ENCODE results near the gene HOXB1. TPM values are rescaled to one million over a fixed set of nuclear protein-coding genes. Genes with fewer than 3 reads are reported as not detected.

HOXB1 gene
- total RNA-seq, 3 donors from 2014 or later = not detected

DNA sequence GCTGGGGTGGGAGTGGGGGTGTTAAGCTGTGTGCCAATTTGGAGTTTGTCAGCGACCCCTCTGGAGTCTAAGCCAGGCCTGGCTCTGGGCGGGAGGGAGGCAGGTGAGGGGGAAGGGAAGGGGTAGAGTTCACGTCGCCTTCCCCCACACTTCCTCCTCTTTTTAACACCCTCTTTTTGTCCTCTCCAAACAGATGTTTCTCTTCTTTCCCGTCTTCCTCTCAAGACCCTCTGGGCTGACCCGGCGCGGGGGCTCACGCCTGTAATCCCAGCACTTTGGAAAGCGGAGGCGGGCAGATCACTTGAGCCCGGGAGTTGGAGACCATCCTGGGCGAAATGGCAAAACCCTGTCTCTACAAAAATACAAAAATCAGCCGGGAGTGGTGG lies 3.3 kb downstream of the HOXB1 start:
- DNase-seq = no peak
- Histone ChIP-seq H3K36me3 (ENCODE audit: low read depth) (no peaks in the 10 kb centered on the region), H3K4me1 (ENCODE audit: low read depth) (no peaks in the 10 kb centered on the region), H3K9me3 (no peaks in the 10 kb centered on the region), H3K4me3 (no peak overlapping the region)
- intact Hi-C loops (cut with DNase I, micrococcal nuclease) = no loop called here
- ATAC-seq = no peak
- TF ChIP-seq, protein P1, sequence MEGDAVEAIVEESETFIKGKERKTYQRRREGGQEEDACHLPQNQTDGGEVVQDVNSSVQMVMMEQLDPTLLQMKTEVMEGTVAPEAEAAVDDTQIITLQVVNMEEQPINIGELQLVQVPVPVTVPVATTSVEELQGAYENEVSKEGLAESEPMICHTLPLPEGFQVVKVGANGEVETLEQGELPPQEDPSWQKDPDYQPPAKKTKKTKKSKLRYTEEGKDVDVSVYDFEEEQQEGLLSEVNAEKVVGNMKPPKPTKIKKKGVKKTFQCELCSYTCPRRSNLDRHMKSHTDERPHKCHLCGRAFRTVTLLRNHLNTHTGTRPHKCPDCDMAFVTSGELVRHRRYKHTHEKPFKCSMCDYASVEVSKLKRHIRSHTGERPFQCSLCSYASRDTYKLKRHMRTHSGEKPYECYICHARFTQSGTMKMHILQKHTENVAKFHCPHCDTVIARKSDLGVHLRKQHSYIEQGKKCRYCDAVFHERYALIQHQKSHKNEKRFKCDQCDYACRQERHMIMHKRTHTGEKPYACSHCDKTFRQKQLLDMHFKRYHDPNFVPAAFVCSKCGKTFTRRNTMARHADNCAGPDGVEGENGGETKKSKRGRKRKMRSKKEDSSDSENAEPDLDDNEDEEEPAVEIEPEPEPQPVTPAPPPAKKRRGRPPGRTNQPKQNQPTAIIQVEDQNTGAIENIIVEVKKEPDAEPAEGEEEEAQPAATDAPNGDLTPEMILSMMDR (IDR thresholded peaks at IDR 0.05) = no peak

DNA sequence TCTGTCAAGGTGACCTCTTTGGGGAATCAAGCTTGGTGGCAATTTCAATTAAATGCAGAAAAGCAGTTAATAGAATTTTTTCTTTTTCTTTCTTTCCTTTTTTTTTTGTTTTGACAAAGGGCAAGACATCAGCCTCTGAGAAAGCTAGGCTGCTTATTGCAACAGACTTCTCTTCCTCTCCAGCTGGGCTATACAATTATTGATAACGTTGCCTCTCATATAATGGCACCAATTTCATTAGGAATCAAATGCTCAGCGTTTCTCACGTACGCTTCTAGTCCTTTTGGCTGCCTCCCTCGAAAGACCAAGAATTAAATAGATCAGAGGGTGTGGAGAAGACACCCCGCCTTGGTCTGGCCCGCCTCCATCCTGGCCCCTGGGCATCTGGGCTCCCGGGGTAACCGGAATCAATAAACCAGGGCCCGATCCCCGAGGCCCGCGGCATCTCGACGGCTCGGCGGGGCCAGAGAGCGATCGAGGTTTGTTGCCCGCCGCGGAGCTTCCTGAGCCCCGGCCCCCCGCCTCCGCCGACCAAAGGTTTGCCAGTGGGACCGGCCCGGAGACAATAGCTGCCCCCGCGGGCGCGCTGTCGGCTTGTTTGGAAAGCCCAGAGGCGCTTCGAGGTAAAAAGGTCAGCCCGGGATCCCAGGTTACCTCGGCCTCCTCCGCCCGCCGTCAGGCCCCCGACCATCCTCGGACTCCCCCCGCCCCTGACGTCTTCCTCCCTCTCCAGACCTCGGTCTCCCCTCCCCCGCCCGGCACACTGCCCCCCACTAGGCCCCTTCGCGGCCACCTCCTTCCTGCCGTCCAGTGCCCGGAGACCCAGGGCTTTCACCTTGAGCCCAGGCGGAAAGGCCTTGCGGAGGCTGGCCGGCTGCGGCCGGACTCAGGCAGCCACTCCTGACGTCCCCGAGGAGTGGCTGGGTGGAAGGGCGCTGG lies 3.9 kb downstream of the HOXB1 start:
- H3K4me3 ChIP-seq = no peak overlapping the region
- H3K9me3 ChIP-seq = no peaks in the 10 kb centered on the region
- DNase-seq (no peak), ATAC-seq (no peak)
- H3K36me3 ChIP-seq (ENCODE audit: low read depth) = no peaks in the 10 kb centered on the region
- intact Hi-C loops (cut with DNase I, micrococcal nuclease) = no loop called here
- TF ChIP-seq, protein P1 (IDR thresholded peaks at IDR 0.05) = no peak
- H3K4me1 ChIP-seq (ENCODE audit: low read depth) = no peaks in the 10 kb centered on the region

DNA sequence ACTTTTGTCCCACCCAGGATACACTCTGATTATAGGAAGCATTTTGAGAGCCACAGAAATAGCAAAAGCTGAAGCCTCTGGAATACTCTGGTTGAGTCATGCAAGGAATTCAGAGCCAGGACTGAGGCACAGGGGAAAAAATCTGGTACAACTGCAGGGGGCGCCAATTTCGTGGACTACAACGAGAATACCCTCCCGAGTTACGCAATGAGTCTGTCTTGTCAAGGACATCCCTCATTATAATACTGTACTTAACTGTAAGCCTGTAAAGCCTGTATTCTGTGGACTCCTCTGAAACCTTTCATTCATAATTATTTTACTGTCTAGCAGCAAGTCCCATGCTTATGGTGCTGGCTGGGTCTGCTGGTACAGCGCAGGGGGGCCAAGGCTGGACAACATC lies 7.8 kb downstream of the HOXB1 start:
- DNase-seq = no peak
- no peaks in the 10 kb centered on the region for H3K9me3 ChIP-seq
- no peaks in the 10 kb centered on the region for H3K4me1 ChIP-seq (ENCODE audit: low read depth)
- no peaks in the 10 kb centered on the region for H3K36me3 ChIP-seq (ENCODE audit: low read depth)
- ATAC-seq = no peak
- TF ChIP-seq, protein P1 (IDR thresholded peaks at IDR 0.05) = no peak
- H3K4me3 ChIP-seq = no peak overlapping the region
- intact Hi-C loops (cut with DNase I, micrococcal nuclease) = no loop called here

DNA sequence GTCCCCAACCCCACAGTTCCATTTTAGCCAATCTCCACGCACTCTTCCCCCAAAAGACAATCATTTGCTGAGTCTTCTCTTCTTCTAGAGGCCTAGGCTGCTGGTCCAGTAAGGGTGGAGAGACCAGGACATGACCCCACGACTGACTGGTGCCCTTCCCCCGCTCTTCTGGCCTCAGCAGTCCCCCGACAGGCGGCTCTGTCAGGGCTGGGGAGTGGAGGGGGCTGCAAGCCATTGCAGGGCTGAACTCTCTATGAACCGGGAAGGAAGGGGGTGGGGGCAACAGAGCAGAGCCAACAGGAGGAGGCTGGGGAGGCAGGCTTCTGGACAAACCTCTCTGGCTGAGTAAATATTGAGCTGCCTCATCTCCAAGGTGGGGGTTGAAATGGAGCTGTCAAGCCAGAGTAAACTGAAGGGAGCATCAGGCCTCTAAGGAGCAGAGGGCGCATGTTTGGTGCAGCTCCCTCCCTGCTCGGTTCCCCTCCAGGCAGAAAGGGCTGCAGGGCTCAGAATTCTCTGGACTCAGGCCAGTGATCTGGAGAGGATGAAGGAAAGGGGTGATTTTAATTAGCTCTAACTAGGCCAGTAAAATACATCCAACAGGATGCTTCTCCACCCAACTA lies 8.7 kb downstream of the HOXB1 start:
- no peaks in the 10 kb centered on the region for H3K36me3 ChIP-seq (ENCODE audit: low read depth)
- TF ChIP-seq, protein P1 (IDR thresholded peaks at IDR 0.05) = no peak
- ATAC-seq = no peak
- H3K4me3 ChIP-seq = no peak overlapping the region
- no peaks in the 10 kb centered on the region for H3K4me1 ChIP-seq (ENCODE audit: low read depth)
- no peak for DNase-seq
- intact Hi-C loops (cut with DNase I, micrococcal nuclease) = no loop called here
- H3K9me3 ChIP-seq = no peaks in the 10 kb centered on the region

DNA sequence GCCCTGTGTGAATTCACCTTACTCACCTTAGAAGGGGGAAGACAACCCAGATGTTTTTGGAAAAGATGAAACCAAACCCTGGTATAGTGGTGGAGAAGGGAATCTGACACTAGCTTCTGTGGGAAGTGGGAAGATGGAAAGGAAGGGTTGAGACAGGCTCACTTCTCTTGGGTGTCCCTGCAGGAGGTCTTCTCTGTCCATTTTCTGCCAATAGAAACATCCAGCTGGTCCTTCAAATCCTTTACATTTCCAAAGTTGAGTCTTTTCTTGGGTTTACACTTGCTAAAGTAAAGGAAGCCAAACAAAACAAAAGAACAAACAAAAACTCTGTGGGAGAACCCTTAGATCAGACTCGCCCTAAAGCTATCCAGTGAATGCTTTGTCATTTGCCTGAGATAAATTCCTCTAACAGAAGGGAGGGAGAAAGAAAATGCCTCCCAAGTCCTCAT lies 10.2 kb downstream of the HOXB1 start:
- Histone ChIP-seq H3K4me1 (ENCODE audit: low read depth) (no peaks in the 10 kb centered on the region), H3K36me3 (ENCODE audit: low read depth) (no peaks in the 10 kb centered on the region), H3K4me3 (no peak overlapping the region), H3K9me3 (no peaks in the 10 kb centered on the region)
- DNase-seq (no peak), ATAC-seq (no peak)
- TF ChIP-seq, protein P1 (IDR thresholded peaks at IDR 0.05) = no peak
- intact Hi-C loops (cut with DNase I, micrococcal nuclease) = no loop called here

Measured in mucosa of descending colon (tissue), 3 donors.